ENCODE measurements around the gene TAOK1. TPM values are rescaled to one million over a fixed set of nuclear protein-coding genes. Genes with fewer than 3 reads are reported as not detected.

Gene TAOK1
- total and polyA plus RNA-seq, 9 of the 15 experiments (the other 6 are each of a cell fraction or from before 2014, with no cell fraction given): 3.2 to 33.1 (median 16.5) TPM

GRCh38 chr17:29399634-29400033 lies 9.5 kb downstream of the TAOK1 start:
- ATAC-seq (no peak), FAIRE-seq (no peak), DNase-seq (ENCODE audit: extremely low read depth in 1 of 4, low spot score in 3 of 4) (no peak)
- H3K79me2 ChIP-seq (ENCODE audit: control insufficient read depth, insufficient read depth, low read length): peaks cover 90% of the 10 kb centered on the region
- H3K4me2 ChIP-seq (ENCODE audit: insufficient read depth, low read length): no peak overlapping the region
- ChIA-PET POLR2A (interaction anchor here (0.6 to 1.2 kb wide), 3 partner anchors 16 to 102 kb away, joined by 3 to 4 read pairs (median 3); no protein-coding TSS in a partner anchor), CTCF (ENCODE audit: low intra/inter-chr PET ratio) (no interaction called here)
- BruUV-seq (replicated peaks): no TSS peak
- no peaks in the 10 kb centered on the region for H4K20me1 ChIP-seq (replicated peaks; ENCODE audit: control insufficient read depth, insufficient read depth, low read length)
- intact Hi-C loops (cut with micrococcal nuclease): no loop called here
- no peak for TF ChIP-seq SOX6 (IDR thresholded peaks at IDR 0.05)
- TF ChIP-seq CBFB (CRISPR knock-in tag; IDR thresholded peaks at IDR 0.05): no peak
- no peak for TF ChIP-seq VEZF1 (CRISPR knock-in tag; IDR thresholded peaks at IDR 0.05)
- TF ChIP-seq FOXO4 (CRISPR knock-in tag; IDR thresholded peaks at IDR 0.05): no peak
- TF ChIP-seq RBM25 (IDR thresholded peaks at IDR 0.05; ENCODE audit: low read depth, low read length, severe bottlenecking): no peak
- no peak for TF ChIP-seq POLR2G (IDR thresholded peaks at IDR 0.05; ENCODE audit: low read depth, low read length)
- no peak for TF ChIP-seq ETS2 (tag; IDR thresholded peaks at IDR 0.05; ENCODE audit: borderline replicate concordance, poor library complexity, severe bottlenecking)
- no peak for TF ChIP-seq NBN (IDR thresholded peaks at IDR 0.05; ENCODE audit: low read depth)
- no peak for TF ChIP-seq NCOR1 (IDR thresholded peaks at IDR 0.05)
- no peak for TF ChIP-seq NFYB (IDR thresholded peaks at IDR 0.05; ENCODE audit: extremely low read depth, insufficient read length)
- no peak for TF ChIP-seq SIN3B (IDR thresholded peaks at IDR 0.05; ENCODE audit: low read depth)
- TF ChIP-seq CBFA2T3 (IDR thresholded peaks at IDR 0.05): no peak
- no peak for TF ChIP-seq MAFK (IDR thresholded peaks at IDR 0.05; ENCODE audit: low read length)
- TF ChIP-seq ZNF134 (CRISPR knock-in tag; conservative IDR thresholded peaks at IDR 0.05): no peak
- TF ChIP-seq MED1 (CRISPR knock-in tag; IDR thresholded peaks at IDR 0.05; ENCODE audit: borderline replicate concordance): no peak
- no peak for TF ChIP-seq RBFOX2 (IDR thresholded peaks at IDR 0.05; ENCODE audit: low read depth, low read length)
- TF ChIP-seq ARNT (IDR thresholded peaks at IDR 0.05): no peak
- no peak overlapping the region for H3K27ac ChIP-seq (ENCODE audit: extremely low read depth, low read depth, low read length)
- H3K4me1 ChIP-seq (replicated peaks in 1 of 2; ENCODE audit: control insufficient read depth in 2 of 2, insufficient read depth in 2 of 2, low read length in 2 of 2): no peaks in the 10 kb centered on the region; a peak in 1 of 5 replicates
- H3K27me3 ChIP-seq (ENCODE audit: control insufficient read depth in 2 of 2, insufficient read depth in 2 of 2, low read length in 2 of 2): no peaks in the 10 kb centered on the region
- H3K9ac ChIP-seq (ENCODE audit: insufficient read depth in 1 of 2, low read depth in 2 of 2, low read length in 2 of 2): no peak overlapping the region
- H3K4me3 ChIP-seq: no peak overlapping the region
- WGBS (ENCODE audit: insufficient coverage, low coverage, missing lambda C conversion rate): 100% methylated on average over 4 of the region's 4 CpGs
- H2AFZ ChIP-seq (ENCODE audit: low read depth, low read length): no peak overlapping the region
- H3K9me3 ChIP-seq (replicated peaks; ENCODE audit: control insufficient read depth, insufficient read depth, low read depth, low read length): no peaks in the 10 kb centered on the region
- H3K36me3 ChIP-seq (ENCODE audit: control insufficient read depth, insufficient read depth, low read length): peaks cover 21% of the 10 kb centered on the region
- no peaks in the 10 kb centered on the region for H3K9me1 ChIP-seq (ENCODE audit: control insufficient read depth, insufficient read depth, low read length)
- in situ Hi-C loops (cut with MboI): no loop called here

All from K562 (cell line).